Measurements from ENCODE around the gene MAP3K14. TPM values are rescaled to one million over a fixed set of nuclear protein-coding genes. Genes with fewer than 3 reads are reported as not detected.
A peak's percentile ranks its signal among the peaks of the same experiment; 100 is the strongest.

Gene MAP3K14
- total RNA-seq, 1 donor from 2014 or later = 5.2 TPM

GRCh38 chr17:45294506-45294905, 22.3 kb downstream of the MAP3K14 start:
- peak overlapping the region; percentile 86 for H3K27ac Mint-ChIP-seq (ENCODE audit: unreplicated experiment)
- DNase-seq (ENCODE audit: low spot score) = no peak
- H3K27me3 Mint-ChIP-seq (ENCODE audit: low read depth) = no peaks in the 10 kb centered on the region
- H3K9me3 Mint-ChIP-seq (ENCODE audit: low read depth) = no peaks in the 10 kb centered on the region
- no peak for TF ChIP-seq CTCF (IDR thresholded peaks at IDR 0.05)
- H3K4me1 Mint-ChIP-seq (ENCODE audit: low read depth) = peaks cover 76% of the 10 kb centered on the region
- peaks cover 2% of the 10 kb centered on the region for H3K36me3 Mint-ChIP-seq (ENCODE audit: low read depth)
- no peak overlapping the region for H3K4me3 Mint-ChIP-seq (ENCODE audit: unreplicated experiment)

- no peaks in the 10 kb centered on the region for H3K9me3 Mint-ChIP-seq (ENCODE audit: low read depth)
- DNase-seq (ENCODE audit: low spot score) = no peak
- TF ChIP-seq CTCF (IDR thresholded peaks at IDR 0.05) = peak; percentile 64
- H3K4me3 Mint-ChIP-seq (ENCODE audit: unreplicated experiment) = peak overlapping the region; percentile 0
- no peaks in the 10 kb centered on the region for H3K27me3 Mint-ChIP-seq (ENCODE audit: low read depth)
- H3K4me1 Mint-ChIP-seq (ENCODE audit: low read depth) = peaks cover 69% of the 10 kb centered on the region
- H3K27ac Mint-ChIP-seq (ENCODE audit: unreplicated experiment) = peak overlapping the region; percentile 86
- H3K36me3 Mint-ChIP-seq (ENCODE audit: low read depth) = peaks cover 2% of the 10 kb centered on the region
Observed at GRCh38 chr17:45293413-45294211, 23.2 kb downstream of the MAP3K14 start.

GRCh38 chr17:45292696-45293412, 24.0 kb downstream of the MAP3K14 start:
- Mint-ChIP-seq H3K9me3 (ENCODE audit: low read depth) (no peaks in the 10 kb centered on the region), H3K27ac (ENCODE audit: unreplicated experiment) (peak overlapping the region; percentile 86), H3K4me1 (ENCODE audit: low read depth) (peaks cover 64% of the 10 kb centered on the region), H3K27me3 (ENCODE audit: low read depth) (no peaks in the 10 kb centered on the region), H3K36me3 (ENCODE audit: low read depth) (peaks cover 2% of the 10 kb centered on the region), H3K4me3 (ENCODE audit: unreplicated experiment) (peak overlapping the region; percentile 0)
- TF ChIP-seq CTCF (IDR thresholded peaks at IDR 0.05) = no peak
- no peak for DNase-seq (ENCODE audit: low spot score)

GRCh38 chr17:45291171-45291805, 25.5 kb downstream of the MAP3K14 start:
- Mint-ChIP-seq H3K36me3 (ENCODE audit: low read depth) (peaks cover 7% of the 10 kb centered on the region), H3K9me3 (ENCODE audit: low read depth) (no peaks in the 10 kb centered on the region), H3K27me3 (ENCODE audit: low read depth) (no peaks in the 10 kb centered on the region), H3K4me3 (ENCODE audit: unreplicated experiment) (no peak overlapping the region), H3K4me1 (ENCODE audit: low read depth) (peaks cover 57% of the 10 kb centered on the region), H3K27ac (ENCODE audit: unreplicated experiment) (no peak overlapping the region)
- no peak for TF ChIP-seq CTCF (IDR thresholded peaks at IDR 0.05)
- no peak for DNase-seq (ENCODE audit: low spot score)

- no peak for TF ChIP-seq CTCF (IDR thresholded peaks at IDR 0.05)
- Mint-ChIP-seq H3K4me1 (ENCODE audit: low read depth) (peaks cover 47% of the 10 kb centered on the region), H3K27ac (ENCODE audit: unreplicated experiment) (no peak overlapping the region), H3K36me3 (ENCODE audit: low read depth) (peaks cover 9% of the 10 kb centered on the region), H3K27me3 (ENCODE audit: low read depth) (no peaks in the 10 kb centered on the region), H3K9me3 (ENCODE audit: low read depth) (no peaks in the 10 kb centered on the region), H3K4me3 (ENCODE audit: unreplicated experiment) (no peak overlapping the region)
- no peak for DNase-seq (ENCODE audit: low spot score)
Observed at GRCh38 chr17:45290269-45290765, 26.5 kb downstream of the MAP3K14 start.
